Limb (tissue), 2 donors: ENCODE measurements around the gene OSTF1.

Source experiments
- DNase-seq, 2 donors: peaks; one replicate each; pipeline ENCODE4 v3.0.0-alpha.2; 2016; ENCODE audit errors: extremely low spot score in 2 of 2

OSTF1 gene, protein sequence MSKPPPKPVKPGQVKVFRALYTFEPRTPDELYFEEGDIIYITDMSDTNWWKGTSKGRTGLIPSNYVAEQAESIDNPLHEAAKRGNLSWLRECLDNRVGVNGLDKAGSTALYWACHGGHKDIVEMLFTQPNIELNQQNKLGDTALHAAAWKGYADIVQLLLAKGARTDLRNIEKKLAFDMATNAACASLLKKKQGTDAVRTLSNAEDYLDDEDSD

DNA sequence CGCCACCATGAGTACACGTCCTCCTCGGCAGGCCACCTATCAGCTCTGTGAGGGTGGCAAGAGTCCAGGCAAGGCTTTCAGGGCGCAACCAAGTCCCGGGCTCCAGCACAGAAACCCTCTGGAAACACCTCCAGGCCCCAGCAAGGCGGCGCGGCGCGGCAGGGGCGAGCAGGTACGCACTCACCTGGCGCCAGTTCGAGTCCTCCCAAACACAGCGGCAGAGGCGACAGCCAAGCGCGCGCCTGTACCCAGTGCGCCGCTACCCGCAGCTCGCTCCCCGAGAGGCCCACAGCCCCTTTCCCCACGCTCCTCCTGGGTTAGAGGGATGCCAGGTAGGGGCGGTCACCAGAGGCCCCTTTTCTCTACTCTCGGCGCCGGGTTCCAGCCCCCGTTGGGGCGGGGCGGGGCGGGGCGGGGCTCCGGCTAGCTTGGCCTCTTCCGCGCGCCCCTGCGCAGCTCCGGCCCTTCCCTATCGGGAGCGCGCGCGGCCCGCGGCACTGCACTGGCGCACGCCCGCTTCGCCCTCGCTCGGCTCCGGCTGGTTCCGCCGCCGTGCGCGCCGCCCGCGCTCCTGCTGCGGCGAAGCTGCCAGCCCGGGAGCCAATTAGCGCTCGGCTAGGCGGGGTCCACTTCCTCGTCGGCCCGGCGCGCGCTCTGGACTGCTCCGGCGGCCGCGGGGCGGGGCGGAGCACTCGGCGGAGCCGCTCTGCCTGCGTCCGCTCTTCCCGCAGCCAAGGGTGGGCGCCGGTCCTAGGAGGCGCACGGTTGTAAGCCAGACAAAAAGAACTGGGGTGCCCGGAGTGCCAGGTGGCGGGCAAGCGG lies at the start of gene OSTF1, which contains the start of gene NMRK1:
Gene OSTF1, plus strand, starts transcription at position 691 of the 822 bp plus-strand sequence. CDS start 179 bp downstream, outside the sequence.
Gene NMRK1, minus strand, starts transcription at position 332 of the 822 bp plus-strand sequence. CDS start 5,040 bp downstream, outside the sequence.
- DNase-seq = peak; percentile 95 to 96

DNA sequence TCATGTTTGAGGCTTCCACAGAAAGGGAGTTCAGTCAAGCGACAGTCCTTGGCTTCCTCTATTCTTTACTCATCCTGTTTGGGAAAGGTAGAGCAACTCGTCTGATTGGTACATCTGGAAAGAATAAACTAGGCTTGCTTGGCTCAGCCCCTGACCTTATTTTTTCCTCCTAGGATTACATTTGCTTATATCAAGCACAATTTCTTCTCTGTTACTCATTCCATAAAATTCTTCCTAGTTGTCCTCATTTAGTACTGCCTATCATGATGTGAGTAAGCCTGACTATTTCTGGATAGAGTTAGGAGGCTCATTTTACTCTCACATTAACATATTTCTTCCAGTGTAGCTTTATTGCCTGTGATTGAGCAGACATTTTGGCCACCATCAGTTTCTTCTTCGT lies 49.3 kb upstream of the OSTF1 start:
- no peak for DNase-seq

DNA sequence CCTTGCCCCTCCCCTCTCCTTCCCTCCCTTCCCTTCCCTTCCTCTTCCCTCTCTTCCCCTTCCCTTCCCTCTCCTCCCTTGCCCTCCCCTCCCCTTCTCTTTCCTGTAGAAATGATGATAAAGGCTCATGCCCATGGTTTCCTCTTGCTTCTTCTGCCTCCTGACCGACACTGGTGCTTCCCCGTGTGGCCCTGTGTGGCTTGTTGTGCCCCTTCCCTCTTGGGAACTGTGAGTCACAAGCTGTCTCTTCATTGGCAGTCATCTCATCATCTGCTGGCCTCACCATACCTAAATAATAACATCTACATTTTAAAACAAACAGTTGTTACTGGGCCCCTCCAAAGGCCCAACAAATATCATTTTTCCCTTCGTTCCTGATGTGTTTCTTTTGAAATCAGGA lies 48.5 kb upstream of the OSTF1 start:
- no peak for DNase-seq

DNA sequence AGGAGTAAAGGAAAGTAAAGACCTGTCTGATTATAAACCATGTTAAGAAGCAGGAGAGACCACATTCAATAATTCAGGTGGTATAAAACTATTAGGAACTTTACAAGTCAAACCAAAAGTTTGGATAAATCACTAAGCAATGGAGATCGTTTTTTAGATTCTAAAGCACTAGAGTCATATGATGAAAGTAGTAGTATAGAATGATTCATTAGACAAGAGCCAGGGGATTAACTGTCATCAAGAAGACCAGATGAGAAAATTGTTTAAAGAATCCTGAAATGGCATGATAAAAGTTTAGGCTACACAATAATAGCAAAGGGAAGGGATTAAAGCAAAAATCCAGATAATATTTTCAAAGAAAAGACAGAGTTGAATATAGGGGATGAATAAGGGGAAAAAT lies 47.3 kb upstream of the OSTF1 start:
- DNase-seq = no peak

DNA sequence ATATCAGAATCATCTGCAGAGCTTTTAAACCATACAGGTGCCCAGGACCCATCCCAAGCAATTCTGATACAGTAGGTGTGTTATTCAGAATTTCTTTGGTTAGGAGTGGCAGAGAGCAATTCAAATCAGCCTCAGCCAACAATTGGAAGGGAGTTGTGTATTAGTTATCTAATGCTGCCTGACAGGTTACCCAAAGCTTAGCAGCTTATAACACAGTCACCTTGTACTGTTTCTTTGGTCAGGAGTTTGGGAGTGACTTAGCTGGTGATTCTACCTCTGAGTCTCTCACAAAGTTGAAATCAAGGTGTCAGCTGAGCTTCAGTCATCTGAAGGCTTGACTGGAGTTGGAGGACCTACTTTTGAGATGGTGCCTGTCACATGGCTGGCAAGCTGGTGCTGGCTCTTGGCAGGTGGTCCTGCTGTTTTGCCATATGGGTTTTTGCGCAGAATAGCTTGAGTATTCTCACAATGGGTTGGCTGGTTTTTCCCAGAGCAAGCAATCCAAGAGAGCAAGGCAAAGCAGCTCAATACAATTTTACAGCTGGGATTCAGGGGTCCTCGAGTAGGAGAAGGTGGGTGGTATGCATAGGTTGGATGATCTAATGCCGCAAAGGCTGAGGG lies 41.5 kb upstream of the OSTF1 start:
- no peak for DNase-seq

DNA sequence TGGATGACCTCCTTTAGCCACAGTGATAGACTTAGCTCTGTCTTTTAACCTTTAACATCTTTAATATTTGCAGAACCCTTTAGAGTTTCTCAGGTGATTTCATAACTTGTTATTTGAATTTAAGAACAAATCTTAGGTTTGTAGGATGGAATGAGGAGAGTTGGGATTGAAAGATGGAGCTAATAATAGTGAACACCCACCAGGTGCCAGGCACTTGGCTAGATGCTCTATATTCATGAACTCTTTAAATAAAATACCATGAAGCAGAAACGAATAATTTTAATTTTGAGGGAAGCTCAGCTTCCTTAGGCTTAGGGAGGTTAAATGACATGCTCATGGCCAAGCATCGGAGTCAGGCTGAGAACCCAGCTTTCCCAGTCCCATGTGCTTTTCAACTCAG lies 40.8 kb upstream of the OSTF1 start:
- DNase-seq = no peak

DNA sequence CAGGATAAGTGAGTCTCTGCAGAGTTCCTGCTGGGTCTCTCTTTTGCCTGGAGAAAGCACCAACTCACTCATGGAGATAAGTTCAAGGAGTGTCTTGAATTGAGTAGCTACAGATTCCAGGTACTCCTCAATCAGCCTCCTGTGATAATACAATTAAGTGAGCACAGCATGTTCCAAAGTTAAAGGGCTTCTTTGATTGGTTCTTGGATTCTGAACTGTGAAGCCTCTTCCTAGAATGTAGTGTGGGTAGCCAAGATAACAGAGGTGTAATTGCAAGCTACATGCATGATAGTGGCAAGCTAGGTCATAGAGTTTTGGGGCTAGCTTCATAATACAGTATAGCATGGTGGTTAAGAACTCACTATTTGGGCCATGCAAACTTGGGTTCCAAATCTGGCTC lies 37.0 kb upstream of the OSTF1 start:
- no peak for DNase-seq

DNA sequence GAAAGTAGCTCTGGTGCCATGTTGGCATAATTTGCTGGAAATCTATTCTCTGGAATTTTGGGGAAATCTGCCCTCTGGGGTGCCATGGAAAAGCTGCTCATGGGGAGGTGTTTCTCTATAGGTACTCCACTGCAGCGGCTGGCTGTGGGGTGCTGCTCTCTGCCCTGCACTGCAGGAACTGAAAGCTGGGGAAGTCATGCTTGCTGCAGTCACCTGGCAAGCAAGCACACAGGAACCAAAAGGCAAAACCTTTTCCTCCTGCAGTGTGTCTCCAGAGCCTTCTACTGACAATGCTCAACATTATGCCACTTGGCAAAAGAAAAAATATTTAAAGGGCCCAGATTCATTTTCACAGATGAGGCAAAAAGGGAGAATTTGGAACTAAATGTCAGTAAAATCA lies 34.4 kb upstream of the OSTF1 start:
- DNase-seq = no peak

DNA sequence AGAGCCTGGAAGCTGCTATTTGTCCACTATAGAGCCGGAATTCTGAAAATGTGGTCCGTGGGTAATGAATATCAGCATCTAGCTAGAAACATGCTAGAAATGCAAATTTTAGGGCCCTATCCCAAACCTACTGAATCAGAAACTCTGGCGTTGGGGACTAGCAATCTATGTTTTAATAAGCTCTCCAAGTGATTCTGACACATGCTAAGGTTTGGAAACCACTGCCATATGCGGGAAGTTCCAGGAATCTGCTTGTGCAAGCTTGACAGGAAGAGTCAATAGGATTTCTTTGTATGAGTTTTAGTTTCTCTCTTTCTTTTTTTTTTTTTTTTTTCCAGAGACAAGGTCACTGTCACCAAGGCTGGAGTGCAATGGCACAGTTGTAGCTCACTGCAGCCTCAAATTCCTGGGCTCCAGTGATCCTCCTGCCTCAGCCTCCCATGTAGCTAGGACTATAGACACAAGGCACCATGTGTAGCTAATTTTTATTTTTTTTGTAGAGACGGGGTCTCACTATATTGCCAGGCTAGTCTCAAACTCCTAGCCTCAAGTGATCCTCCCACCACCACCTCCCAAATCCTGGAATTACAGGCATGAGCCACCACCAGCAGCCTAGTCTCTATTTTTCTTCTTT lies 33.8 kb upstream of the OSTF1 start:
- no peak for DNase-seq

DNA sequence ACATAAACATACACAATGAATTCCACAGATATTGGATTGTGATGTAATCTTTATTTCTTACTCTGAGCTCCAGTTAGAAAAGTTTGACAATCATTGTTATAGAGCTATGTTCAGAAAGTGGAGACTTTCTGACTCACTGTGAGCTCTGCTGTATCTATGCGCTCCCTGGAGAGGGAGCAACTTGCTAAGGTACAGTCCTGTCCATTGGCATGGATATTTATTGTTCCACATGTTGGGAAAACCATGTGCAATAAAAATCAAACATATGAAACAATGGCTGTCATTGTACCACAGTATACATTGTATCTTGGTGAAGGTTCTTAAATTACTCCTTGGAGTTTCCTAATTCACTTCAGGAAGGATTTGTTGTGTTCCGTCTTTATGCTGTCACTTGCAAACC lies 27.1 kb upstream of the OSTF1 start:
- DNase-seq = no peak

DNA sequence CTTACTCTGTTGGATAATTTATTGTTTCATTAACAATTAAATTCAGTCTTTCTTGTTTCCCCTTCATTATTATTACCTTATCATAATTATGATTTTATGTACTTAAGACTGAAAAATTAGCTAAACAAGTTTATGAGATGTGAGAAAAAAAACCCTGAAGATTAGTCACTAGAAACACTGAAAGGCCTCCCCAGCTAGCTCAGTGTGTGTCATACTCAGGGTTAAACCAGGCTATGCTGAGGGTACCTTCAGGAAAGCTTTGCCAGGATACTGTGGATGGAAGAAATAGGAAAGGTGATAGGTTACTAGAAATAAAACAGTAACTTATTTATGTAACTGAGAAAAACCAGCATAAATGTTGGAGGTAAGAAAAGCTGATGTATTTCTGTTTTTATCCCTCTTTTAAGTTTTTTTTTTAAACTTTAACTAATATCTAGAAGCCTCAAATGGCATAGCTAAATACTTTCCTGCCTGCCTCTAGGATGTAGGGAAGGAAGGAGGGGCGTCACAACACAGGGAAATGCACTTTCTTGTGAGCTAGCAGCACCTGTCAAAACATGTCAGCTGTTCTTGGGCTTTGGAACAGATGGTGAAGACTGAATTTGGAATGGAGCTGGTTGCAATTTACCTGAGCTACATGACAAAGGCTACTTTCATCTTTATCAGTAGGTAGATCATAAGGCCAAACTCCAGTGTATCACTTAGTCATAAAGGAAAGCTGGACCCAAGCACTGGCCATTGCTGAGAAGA lies 24.6 kb upstream of the OSTF1 start:
- DNase-seq = no peak

DNA sequence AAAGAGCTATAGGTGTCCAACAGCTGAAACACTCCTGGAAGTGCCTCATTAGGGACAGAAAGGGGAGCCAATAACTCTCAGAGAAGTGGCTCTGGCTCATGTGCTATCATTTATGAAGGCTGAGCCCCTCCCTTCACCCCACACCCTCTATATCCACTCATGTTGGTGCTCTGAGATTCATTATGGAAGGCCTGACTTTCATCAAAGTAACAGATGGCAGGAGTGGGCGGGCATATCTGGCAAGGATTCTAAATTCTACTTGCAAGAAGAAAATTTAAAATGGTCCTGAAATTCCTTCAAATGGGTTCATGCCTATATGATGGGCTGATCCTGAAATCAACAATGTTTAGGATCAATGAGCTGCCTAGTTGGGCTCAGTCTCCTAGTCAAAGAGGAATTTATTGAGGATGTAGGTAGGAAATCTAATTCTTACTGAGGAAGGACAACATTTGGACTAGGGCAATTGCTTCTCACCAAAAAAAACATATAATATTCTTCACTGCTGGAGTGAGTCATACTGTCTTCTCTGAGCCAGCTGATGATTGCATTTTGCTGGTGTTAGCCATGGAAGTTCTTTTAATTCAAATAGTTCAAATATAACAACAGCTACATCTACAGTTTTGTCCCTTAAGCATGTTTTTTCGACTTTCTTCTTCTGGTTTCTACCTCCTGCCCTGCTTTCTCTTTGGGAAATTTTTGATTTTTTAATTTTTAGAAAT lies 23.8 kb upstream of the OSTF1 start:
- DNase-seq = no peak

DNA sequence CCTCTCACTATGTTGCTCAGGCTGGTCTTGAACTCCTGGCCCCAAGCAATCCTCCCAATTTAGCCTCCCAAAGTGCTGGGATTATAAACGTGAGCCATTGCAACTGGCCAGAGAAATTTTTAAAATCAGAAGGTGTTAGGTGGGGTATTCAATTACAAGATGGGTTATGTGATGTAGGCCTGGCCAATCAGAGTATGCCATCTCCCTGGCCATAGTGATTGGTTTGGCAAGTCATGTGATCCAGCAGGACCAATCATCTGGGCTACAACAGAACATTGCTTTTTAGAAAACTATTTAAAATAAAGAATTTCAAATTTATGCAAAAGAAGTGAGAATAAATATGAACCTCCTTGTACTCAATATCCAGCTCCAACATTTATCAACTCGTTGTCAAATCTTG lies 22.8 kb upstream of the OSTF1 start:
- no peak for DNase-seq

DNA sequence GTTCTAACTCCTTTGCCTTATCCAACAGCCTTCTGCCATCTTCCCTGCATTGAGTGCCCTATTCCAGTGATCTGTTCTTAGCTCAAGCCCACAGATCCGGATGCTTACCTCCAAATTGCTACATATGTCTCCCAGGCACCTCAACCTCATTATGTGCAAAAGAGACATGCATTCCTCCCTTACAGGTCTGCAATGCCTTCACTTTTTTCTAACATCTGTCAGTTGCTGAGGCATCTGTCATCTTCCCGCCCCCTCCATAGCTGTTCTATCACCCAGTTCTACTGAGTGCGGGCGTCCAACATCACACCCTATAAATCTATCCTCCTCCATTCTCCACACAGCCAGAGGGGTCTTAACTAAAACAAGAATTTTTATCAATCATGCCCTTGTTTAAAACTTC lies 20.4 kb upstream of the OSTF1 start:
- DNase-seq = no peak

DNA sequence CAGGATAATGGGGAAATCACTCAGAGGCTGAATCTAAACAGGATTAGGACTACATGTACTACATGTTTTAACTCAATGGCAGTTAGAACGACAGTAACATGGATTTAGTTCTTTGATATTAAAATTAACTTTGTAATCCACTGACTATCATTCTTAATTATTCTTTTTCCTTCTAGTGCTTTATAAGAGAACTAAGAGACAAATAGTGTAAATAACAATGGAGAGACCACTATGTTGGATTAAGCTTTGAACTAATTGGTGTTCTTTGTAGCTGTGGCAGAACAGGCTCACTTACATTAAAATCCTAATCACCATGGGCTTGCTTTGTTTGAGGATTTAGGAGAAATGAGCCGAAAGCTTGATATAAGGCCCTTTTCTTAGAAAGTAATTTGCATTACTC lies 19.1 kb upstream of the OSTF1 start:
- no peak for DNase-seq

DNA sequence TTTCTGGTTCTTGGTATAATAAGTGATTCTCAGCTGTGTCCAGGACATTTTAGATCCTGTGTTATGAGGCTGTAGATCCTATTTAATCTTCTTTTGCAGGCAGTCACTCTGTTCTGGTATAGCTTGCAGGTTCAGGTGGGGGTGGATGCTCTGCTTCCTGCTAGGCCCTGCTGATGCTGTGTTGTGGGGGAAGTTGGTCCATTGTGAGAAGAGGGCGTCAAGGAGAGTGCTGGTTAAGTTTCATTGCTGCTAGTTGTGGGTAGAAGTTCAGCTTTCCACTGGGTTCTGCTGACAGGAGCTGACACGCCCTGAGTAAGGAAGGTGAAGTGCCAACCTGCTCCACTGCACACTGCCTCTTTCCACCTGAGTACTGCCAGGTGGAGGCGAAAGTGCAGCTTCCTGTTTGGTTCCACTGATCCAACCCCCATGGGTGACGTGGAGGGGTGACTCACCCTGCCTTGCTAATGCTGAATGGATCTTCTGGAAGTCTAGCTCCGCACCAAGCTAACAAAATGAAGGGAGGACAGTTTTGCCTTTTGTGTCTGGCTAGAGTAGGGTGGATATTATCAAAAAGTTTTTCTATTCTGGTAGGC lies 16.7 kb upstream of the OSTF1 start:
- DNase-seq = no peak

DNA sequence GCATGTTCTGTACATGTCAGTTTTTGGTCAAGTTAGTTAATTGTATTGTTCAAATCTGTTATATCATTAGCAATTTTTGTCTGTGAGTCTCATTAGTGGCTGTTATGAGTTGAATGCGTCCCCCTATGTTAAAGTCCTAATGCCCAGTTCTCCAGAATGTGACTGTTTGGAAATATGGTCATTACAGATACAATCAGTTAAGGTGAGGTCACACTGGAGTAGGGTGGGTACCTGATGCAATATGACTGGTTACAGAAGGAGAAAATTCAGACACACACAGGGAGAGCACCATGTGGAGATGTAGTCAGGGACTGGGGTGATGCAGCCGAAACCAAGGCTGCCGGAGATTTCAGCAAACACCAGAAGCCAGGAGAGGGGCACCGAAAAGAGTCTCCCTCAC lies 15.4 kb upstream of the OSTF1 start:
- DNase-seq = no peak

DNA sequence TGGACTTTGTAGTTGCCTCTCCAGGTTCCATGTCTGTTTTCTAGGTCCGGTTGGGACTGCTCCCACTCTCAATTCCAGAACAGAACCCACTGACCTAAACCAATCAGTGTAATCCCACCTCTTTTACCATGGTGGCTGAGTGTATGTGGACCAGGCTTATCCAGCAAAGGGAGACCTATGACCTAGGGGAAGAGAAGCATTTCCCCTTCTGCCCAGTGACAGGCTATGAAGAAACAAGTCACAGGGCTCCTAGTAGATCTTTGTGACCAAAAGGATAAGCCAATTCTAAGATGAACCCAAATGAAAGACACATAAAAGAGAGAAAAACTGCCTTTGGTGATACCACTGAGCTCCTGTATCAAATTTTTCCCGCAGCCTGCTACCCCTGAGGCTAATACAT lies 6.7 kb upstream of the OSTF1 start:
- no peak for DNase-seq

DNA sequence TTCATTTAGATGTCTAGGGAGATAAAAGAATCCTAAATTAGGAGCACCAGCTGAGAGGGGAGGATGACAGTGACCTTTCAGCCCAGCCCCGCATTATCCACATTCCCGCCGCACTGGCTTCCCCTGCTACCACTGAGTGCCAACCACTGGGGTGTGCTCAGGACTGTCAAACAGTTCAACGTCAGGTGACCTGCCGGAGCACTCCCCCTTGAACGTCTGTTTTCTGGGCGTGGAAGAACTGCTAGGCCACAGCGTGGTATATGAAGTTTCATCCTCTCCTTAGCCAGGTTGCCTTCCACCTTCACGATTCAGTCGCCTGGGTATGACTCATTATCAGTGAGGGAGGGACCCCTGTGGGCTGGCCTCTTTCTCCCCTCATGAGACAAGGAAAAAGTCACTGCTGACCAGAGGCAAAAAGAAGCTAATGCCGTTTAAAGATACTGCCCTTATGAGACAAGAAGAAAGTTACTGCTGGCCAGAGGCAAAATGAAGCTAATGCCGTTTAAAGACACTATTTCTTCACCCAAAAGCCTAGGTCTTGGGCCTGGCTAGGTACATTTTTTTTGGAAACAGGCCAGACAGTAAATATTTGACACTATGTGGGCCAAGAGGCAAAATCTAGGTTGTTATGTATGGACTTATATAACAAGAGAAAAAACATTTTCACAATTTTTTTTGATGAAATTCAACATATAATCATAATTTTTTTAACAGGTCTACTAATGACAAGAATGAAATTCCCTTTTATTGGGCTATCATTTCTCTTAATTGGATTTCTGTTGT lies 4.9 kb upstream of the OSTF1 start:
- no peak for DNase-seq
